ENCODE data around the gene RABEP2.

DNA sequence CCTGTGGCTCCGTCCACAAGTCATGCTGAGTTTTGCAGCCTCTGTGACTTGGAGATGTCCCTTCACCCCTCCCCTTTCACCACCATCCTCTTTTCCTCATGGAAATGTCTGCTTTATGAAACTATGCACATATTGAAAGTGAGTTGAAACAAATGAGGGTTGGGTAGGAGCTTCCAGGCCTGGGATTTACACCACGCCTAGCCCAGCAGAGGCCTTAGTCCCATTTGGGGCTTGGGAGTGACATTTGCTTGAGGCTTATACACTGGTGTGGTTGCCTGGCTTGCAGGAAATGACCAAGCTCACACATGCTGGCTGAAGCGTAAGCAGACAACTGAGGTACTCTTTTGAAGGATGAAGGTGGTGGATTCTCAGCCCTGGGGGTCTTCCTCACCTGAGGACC, 39.0 kb upstream of the RABEP2 start:
- TF ChIP-seq PHTF2 (CRISPR knock-in tag; IDR thresholded peaks at IDR 0.05), result no peak
- TF ChIP-seq, protein P1, sequence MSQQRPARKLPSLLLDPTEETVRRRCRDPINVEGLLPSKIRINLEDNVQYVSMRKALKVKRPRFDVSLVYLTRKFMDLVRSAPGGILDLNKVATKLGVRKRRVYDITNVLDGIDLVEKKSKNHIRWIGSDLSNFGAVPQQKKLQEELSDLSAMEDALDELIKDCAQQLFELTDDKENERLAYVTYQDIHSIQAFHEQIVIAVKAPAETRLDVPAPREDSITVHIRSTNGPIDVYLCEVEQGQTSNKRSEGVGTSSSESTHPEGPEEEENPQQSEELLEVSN (IDR thresholded peaks at IDR 0.05; ENCODE audit: borderline replicate concordance in 1 of 2, extremely low read depth in 1 of 2, insufficient read depth in 1 of 2, insufficient read length in 1 of 2, low read depth in 1 of 2, low read length in 1 of 2, poor library complexity in 1 of 2, severe bottlenecking in 1 of 2), result no peak
